CD14-positive monocyte (primary cell): ENCODE measurements around the gene PTPRN2. TPM values are rescaled to one million over a fixed set of nuclear protein-coding genes. Genes with fewer than 3 reads are reported as not detected.

Experiments used
- DNase-seq, 3 donors: peaks; one replicate each; pipeline ENCODE4 v3.0.0-alpha.2; 2011 to 2022
- H2AFZ ChIP-seq: 2 replicates; pipeline ENCODE4 v1.6.0; 2012; ENCODE audit warnings: mild to moderate bottlenecking, low read depth, low read length, inconsistent platforms; ENCODE audit not compliant: insufficient read depth, poor library complexity, severe bottlenecking
- H3K27ac ChIP-seq, 2 donors: 1 replicate in 1 of 2; 2 replicates in 1 of 2; pipeline ENCODE4 v1.5.1; 2012 to 2013; ENCODE audit warnings: low read length in 2 of 2, control low read depth in 1 of 2, inconsistent platforms in 1 of 2, low read depth in 1 of 2, mild to moderate bottlenecking in 1 of 2
- H3K27me3 ChIP-seq, 2 donors: one replicate each; pipeline versions ENCODE4 v1.6.0 to v1.6.1; 2011 to 2013; ENCODE audit warnings: low read length in 2 of 2; ENCODE audit not compliant: control insufficient read depth in 2 of 2, insufficient read depth in 2 of 2
- H3K36me3 ChIP-seq, 2 donors: replicated peaks in 1 of 2; 1 replicate in 1 of 2; 2 replicates in 1 of 2; pipeline versions ENCODE4 v1.5.1 to v1.6.1; 2012 to 2013; ENCODE audit warnings: low read length in 2 of 2, control low read depth in 1 of 2, inconsistent platforms in 1 of 2, mild to moderate bottlenecking in 1 of 2; ENCODE audit not compliant: insufficient read depth in 2 of 2, control insufficient read depth in 1 of 2
- H3K4me1 ChIP-seq, 2 donors: 1 replicate in 1 of 2; 2 replicates in 1 of 2; pipeline versions ENCODE4 v1.5.1 to v1.6.1; 2012 to 2013; ENCODE audit warnings: low read length in 2 of 2, control low read depth in 1 of 2, inconsistent platforms in 1 of 2, mild to moderate bottlenecking in 1 of 2, moderate library complexity in 1 of 2; ENCODE audit not compliant: insufficient read depth in 2 of 2, control insufficient read depth in 1 of 2
- H3K4me2 ChIP-seq: replicated peaks from 2 replicates; pipeline ENCODE3; 2012; ENCODE audit warnings: low read length, moderate library complexity, mild to moderate bottlenecking; ENCODE audit not compliant: poor library complexity, severe bottlenecking; ENCODE audit errors: extremely low read depth
- H3K4me3 ChIP-seq, 3 experiments: fragments of 200-600 bp in 1 of 3; sonication (generic) in 1 of 3; replicated peaks in 1 of 3; 1 replicate in 2 of 3; 2 replicates in 1 of 3; pipeline ENCODE4 v1.5.1; 2011 to 2013; ENCODE audit warnings: low read length in 3 of 3, mild to moderate bottlenecking in 3 of 3, control low read depth in 2 of 3, low read depth in 2 of 3, inconsistent platforms in 1 of 3, moderate library complexity in 1 of 3
- H3K79me2 ChIP-seq: 2 replicates; pipeline ENCODE4 v1.6.0; 2012; ENCODE audit warnings: mild to moderate bottlenecking, control low read depth, inconsistent platforms, low read length, moderate library complexity; ENCODE audit not compliant: insufficient read depth
- H3K9ac ChIP-seq: 2 replicates; pipeline ENCODE4 v1.6.0; 2017; ENCODE audit warnings: low read length, mild to moderate bottlenecking; ENCODE audit not compliant: insufficient read depth, poor library complexity, severe bottlenecking
- H3K9me3 ChIP-seq, 2 donors: replicated peaks in 1 of 2; 1 replicate in 1 of 2; 2 replicates in 1 of 2; pipeline versions ENCODE4 v1.5.1 to v1.6.1; 2012 to 2013; ENCODE audit warnings: low read length in 2 of 2, control low read depth in 1 of 2; ENCODE audit not compliant: control insufficient read depth in 1 of 2, insufficient read depth in 1 of 2
- H4K20me1 ChIP-seq: 2 replicates; pipeline ENCODE4 v1.6.0; 2012; ENCODE audit warnings: mild to moderate bottlenecking, low read length, control low read depth, moderate library complexity; ENCODE audit not compliant: insufficient read depth
- H3K27ac Mint-ChIP-seq, 7 donors: one replicate each; pipeline ENCODE4 v1.8.0; 2020; ENCODE audit warnings: mild to moderate bottlenecking in 7 of 7, mixed read lengths in 7 of 7, moderate library complexity in 6 of 7, inconsistent platforms in 2 of 7
- H3K27me3 Mint-ChIP-seq, 3 donors: one replicate each; pipeline ENCODE4 v1.8.0; 2021 to 2022; ENCODE audit warnings: low read depth in 3 of 3, mild to moderate bottlenecking in 3 of 3, mixed read lengths in 3 of 3, moderate library complexity in 3 of 3, inconsistent platforms in 1 of 3
- H3K36me3 Mint-ChIP-seq, 2 donors: one replicate each; pipeline ENCODE4 v1.8.0; 2020; ENCODE audit warnings: mixed read lengths in 2 of 2, inconsistent platforms in 1 of 2, mild to moderate bottlenecking in 1 of 2
- H3K4me1 Mint-ChIP-seq: one replicate; pipeline ENCODE4 v1.8.0; 2020; ENCODE audit warnings: mild to moderate bottlenecking, mixed read lengths
- H3K4me3 Mint-ChIP-seq, 2 donors: one replicate each; pipeline ENCODE4 v1.8.0; 2020; ENCODE audit warnings: mild to moderate bottlenecking in 2 of 2, mixed read lengths in 2 of 2, moderate library complexity in 1 of 2
- H3K9me3 Mint-ChIP-seq, 7 donors: one replicate each; pipeline ENCODE4 v1.8.0; 2020 to 2022; ENCODE audit warnings: mixed read lengths in 7 of 7, mild to moderate bottlenecking in 6 of 7, moderate library complexity in 6 of 7, inconsistent platforms in 2 of 7
- CTCF ChIP-seq: fragments of 200-600 bp; IDR thresholded peaks from one replicate; pipeline ENCODE4 v1.8.0; 2022; ENCODE audit warnings: antibody characterized with exemption, mild to moderate bottlenecking
- WGBS: methylation state at CpG from one replicate; pipeline ENCODE4 v1.1.5; 2013; ENCODE audit warnings: missing lambda C conversion rate; ENCODE audit not compliant: insufficient coverage; 5-methylcytosine and 5-hydroxymethylcytosine counted together
- intact Hi-C, 2 donors: fragments of 100-400 bp; cut with micrococcal nuclease; formaldehyde crosslinking; loops; one replicate each; pipeline versions ENCODE4 v1.15.0 to v1.15.1; 2023
- polyA plus RNA-seq, 3 donors: library from polyadenylated mRNA; depleted of rRNA in 1 of 3; unstranded in 2 of 3; stranded (reverse) in 1 of 3; fragments of 300-500 nt in 2 of 3; fragments of >200 nt in 1 of 3; fragmentation: Illumina TruSeq in 2 of 3; gene quantifications; 1 replicate in 2 of 3; 2 replicates in 1 of 3; pipeline ENCODE4 v1.2.3, GENCODE V29; 2012 to 2021

PTPRN2 gene
- polyA plus RNA-seq, 3 donors: 0.25 to 1.4 (median 0.97) TPM

- H4K20me1 ChIP-seq: no peaks in the 10 kb centered on the region
- H3K79me2 ChIP-seq: no peaks in the 10 kb centered on the region
- H3K36me3 ChIP-seq: no peaks in the 10 kb centered on the region
- no peak overlapping the region for H3K27ac ChIP-seq
- H3K4me1 Mint-ChIP-seq: peaks cover 42% of the 10 kb centered on the region
- no peaks in the 10 kb centered on the region for H3K9me3 ChIP-seq
- no peaks in the 10 kb centered on the region for H3K36me3 Mint-ChIP-seq
- no peak for TF ChIP-seq CTCF
- peak overlapping the region; percentile 74 for H2AFZ ChIP-seq
- intact Hi-C loops: no loop called here
- peaks cover 0 to 2% (median 0%) of the 10 kb centered on the region in 7 donors for H3K9me3 Mint-ChIP-seq
- peaks cover 40 to 46% of the 10 kb centered on the region in 2 donors for H3K4me1 ChIP-seq
- H3K27ac Mint-ChIP-seq: no peak overlapping the region
- no peak overlapping the region for H3K4me2 ChIP-seq
- DNase-seq: no peak
- peaks cover 3 to 24% (median 17%) of the 10 kb centered on the region in 3 donors for H3K27me3 Mint-ChIP-seq
- 93% methylated on average over 6 of the region's 11 CpGs for WGBS
- no peak overlapping the region for H3K4me3 Mint-ChIP-seq
- H3K27me3 ChIP-seq: peaks cover under 1 to 7% of the 10 kb centered on the region in 2 donors
- no peak overlapping the region for H3K4me3 ChIP-seq
- H3K9ac ChIP-seq: no peak overlapping the region
Observed at GRCh38 chr7:158472596-158472995, 115.0 kb downstream of the PTPRN2 start.

- peaks cover 4 to 28% (median 20%) of the 10 kb centered on the region in 3 donors for H3K27me3 Mint-ChIP-seq
- H3K9me3 ChIP-seq: no peaks in the 10 kb centered on the region
- no peaks in the 10 kb centered on the region for H4K20me1 ChIP-seq
- no peak overlapping the region for H3K4me2 ChIP-seq
- TF ChIP-seq CTCF: no peak
- peaks cover 0 to 2% (median 0%) of the 10 kb centered on the region in 7 donors for H3K9me3 Mint-ChIP-seq
- intact Hi-C loops: no loop called here
- no peak for DNase-seq
- H2AFZ ChIP-seq: no peak overlapping the region
- H3K4me3 Mint-ChIP-seq: no peak overlapping the region
- no peaks in the 10 kb centered on the region for H3K36me3 Mint-ChIP-seq
- no peaks in the 10 kb centered on the region for H3K79me2 ChIP-seq
- H3K4me1 Mint-ChIP-seq: peaks cover 42% of the 10 kb centered on the region
- H3K4me3 ChIP-seq: no peak overlapping the region
- WGBS: 95% methylated on average over 18 of the region's 18 CpGs
- no peak overlapping the region for H3K9ac ChIP-seq
- no peak overlapping the region for H3K27ac Mint-ChIP-seq
- H3K36me3 ChIP-seq: no peaks in the 10 kb centered on the region
- peaks cover 2 to 10% of the 10 kb centered on the region in 2 donors for H3K27me3 ChIP-seq
- H3K27ac ChIP-seq: no peak overlapping the region
- H3K4me1 ChIP-seq: peaks cover 40 to 46% of the 10 kb centered on the region in 2 donors
Observed at GRCh38 chr7:158471716-158472115, 115.9 kb downstream of the PTPRN2 start.
